HG03575 (cell line): ENCODE measurements around the gene PAK4.
"Not testable (repeated sequence)": the region's sequence is repeated elsewhere in the genome, so short reads cannot be mapped to it uniquely, and the experiment has no call there.

Experiments used
- ATAC-seq: cut with Tn5 transposase; IDR thresholded peaks from one replicate; pipeline ENCODE4 v1.9.1; 2021; ENCODE audit not compliant: unreplicated experiment, insufficient number of reproducible peaks, low FRiP score; ENCODE audit errors: extremely low read depth

The PAK4 gene

GRCh38 chr19:39098365-39099269 lies 27.0 kb upstream of the PAK4 start:
- no peak for ATAC-seq

DNA sequence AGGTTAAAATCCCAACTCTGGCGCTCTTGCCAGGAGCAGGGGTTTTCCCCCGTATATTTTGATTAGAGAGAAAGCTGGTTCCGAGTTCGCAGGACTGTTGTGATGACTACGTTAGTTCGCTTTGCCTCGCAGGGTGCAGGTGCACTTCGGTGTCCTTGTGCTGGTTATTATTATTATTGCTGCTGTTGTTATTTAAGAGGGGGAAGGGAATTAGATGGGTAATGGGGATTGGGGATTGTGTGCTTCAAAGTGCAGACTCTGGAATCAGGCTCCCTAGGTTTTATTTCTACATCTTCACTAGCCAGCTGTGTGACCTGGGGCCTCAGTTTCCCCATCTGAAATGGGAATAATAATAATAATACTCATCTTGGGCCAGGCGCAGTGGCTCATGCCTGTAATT lies 26.2 kb upstream of the PAK4 start:
- ATAC-seq, result no peak

- ATAC-seq, result no peak
Measured at GRCh38 chr19:39100500-39101166, 25.0 kb upstream of the PAK4 start.

DNA sequence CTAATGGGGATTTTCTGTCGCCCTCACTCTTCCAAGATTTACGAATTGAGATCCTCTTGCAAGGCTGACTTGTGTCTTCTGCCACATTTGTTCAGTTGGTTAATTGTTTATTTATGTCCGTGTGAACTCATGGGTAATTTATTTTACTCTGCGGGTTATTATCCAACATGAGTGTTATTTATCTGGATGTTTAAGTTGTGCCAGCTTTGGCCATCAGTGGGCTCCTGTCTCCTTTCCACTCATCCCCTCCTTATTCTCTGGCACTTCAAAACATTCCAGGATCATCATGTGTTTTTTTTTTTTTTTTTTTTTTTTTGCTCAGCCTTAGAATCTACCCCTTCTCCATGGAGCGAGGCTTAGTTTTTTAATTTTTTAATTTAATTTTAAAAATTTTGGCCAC lies 22.4 kb upstream of the PAK4 start:
- ATAC-seq, result no peak

DNA sequence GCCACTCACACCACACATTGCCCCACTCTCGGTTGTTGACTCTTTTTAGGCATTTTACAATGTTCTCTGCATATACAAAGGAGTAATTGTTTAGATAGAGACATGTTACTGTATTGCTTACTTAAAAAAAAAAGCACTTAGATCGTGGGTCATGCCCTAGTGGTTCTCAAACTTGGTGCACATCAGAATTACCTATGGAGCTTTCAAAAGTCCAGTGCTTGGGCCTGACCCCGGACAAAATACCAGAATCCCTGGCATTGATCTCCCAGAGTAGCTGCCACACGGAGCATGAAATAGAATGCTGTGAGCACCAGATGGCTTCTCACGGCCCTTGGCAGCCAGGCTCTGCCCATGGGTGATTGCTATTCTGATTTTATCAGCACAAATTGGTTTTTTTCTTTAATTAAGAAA lies 21.4 kb upstream of the PAK4 start:
- no peak for ATAC-seq

DNA sequence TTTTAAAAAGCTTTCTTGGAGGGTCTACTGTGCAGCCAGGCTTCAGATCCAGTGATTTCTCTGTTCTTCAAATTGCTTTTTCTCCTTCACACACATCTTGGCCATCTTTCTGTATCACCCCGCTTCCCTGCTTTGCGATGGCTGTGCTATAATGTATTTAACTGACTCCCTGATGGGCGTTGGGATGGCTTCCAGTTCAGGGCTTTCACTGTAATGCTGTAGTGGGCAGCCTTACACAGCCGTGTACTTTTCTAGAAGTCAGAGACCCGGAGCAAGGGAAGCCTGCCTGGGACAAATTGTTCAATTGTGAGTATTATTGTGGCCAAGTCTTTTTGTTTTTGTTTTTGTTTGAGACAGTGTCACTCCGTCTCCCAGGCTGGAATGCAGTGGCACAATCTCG lies 19.4 kb upstream of the PAK4 start:
- ATAC-seq, result no peak

DNA sequence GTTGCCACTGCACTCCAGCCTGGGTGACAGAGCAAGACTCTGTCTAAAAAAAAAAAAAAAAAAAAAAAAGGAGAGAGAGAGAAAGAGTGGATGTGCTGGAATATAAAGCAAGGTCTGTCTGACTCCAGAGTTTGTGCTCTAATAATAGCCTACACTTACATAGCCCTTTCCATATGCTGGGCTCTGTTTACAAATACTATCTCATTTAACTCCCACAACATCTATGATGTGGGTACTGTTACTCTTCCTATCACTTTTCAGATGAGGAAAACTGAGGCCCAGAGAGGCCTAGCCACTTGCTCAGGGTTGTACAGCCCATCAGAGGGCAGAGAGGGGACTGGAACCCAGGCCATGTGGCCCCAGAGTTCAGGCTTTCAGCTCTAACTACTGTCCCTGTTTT lies 15.9 kb upstream of the PAK4 start:
- ATAC-seq, result no peak

GRCh38 chr19:39110263-39110967 lies 15.2 kb upstream of the PAK4 start:
- ATAC-seq, result no peak

GRCh38 chr19:39111593-39112199 lies 13.9 kb upstream of the PAK4 start:
- no peak for ATAC-seq

- ATAC-seq, result no peak
Measured at GRCh38 chr19:39112338-39112890, 13.2 kb upstream of the PAK4 start.

GRCh38 chr19:39113199-39113598 lies 12.4 kb upstream of the PAK4 start:
- ATAC-seq, result no peak

GRCh38 chr19:39115105-39115847 lies 10.3 kb upstream of the PAK4 start:
- no peak for ATAC-seq

- ATAC-seq, result not testable (repeated sequence)
Measured at GRCh38 chr19:39117023-39117422, 8.6 kb upstream of the PAK4 start.

DNA sequence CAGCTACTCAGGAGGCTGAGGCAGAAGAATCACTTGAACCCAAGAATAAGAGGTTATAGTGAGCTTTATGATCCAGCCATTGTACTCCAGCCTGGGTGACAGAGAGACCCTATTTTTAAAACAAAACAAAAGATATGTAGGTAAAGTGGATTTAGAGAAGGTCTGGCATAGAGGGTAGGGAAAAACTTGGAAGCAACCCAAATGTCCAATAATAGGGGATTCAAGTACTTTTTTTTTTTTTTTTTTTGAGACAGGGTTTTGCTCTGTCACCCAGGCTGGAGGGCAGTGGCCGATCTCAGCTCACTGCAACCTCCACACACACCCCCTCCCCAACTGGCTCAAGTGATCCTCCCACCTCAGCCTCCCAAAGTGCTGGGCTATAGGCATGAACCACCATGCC lies 5.8 kb upstream of the PAK4 start:
- no peak for ATAC-seq

GRCh38 chr19:39122934-39123731 lies 2.5 kb upstream of the PAK4 start:
- ATAC-seq, result no peak

- ATAC-seq, result no peak
Measured at GRCh38 chr19:39124136-39124764, 1.3 kb upstream of the PAK4 start.

DNA sequence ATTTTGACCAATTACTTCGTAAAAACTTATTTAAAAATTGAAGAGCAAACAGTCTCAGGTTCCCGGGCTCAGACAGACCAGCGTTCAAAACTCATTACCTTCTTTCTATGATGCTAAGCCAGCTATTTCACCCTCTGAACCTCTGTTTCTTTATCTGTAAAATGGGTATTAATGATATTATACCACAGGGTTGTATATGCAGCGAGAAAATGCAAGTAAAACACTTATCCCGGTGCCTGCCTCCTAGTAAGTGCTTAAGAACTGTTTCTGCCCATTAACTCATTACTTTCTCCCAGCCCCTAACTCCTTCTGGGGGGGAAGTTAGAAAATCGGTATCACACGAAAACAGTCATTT lies 410 bp upstream of the PAK4 start:
- no peak for ATAC-seq
